ENCODE results near the gene CEP104. TPM values are rescaled to one million over a fixed set of nuclear protein-coding genes. Genes with fewer than 3 reads are reported as not detected.

The CEP104 gene
- 12.9 TPM for total RNA-seq (2013)
- polyA plus RNA-seq: 10 to 100 TPM in 2 of 3 donors, 1 to 10 TPM in 1; 8.3 to 25.1 (median 13.0) TPM
- polyA minus RNA-seq: 11.1 and 14.4 TPM in 2 replicates
- total RNA-seq: 5.7 to 28.3 (median 24.9) reads per million in 11 experiments

GRCh38 chr1:3856923-3857790 lies at the start of gene CEP104, which contains the start of gene DFFB:
CEP104 (minus strand) TSS chr1:3857211; CDS start chr1:3852407, 4,804 bp downstream.
DFFB (plus strand) TSS chr1:3857476; CDS start chr1:3857604, 128 bp downstream.
- under 1% methylated on average over 70 of the region's 73 CpGs for WGBS (ENCODE audit: insufficient coverage)
- Histone ChIP-seq H3K36me3 (replicated peaks in 1 of 2; ENCODE audit: control insufficient read depth in 1 of 2, insufficient read depth in 2 of 2, low read length in 2 of 2) (peaks cover 0 to 6% of the 10 kb centered on the region in 2 donors), H2AFZ (ENCODE audit: insufficient read depth, low read depth, low read length, poor library complexity, severe bottlenecking) (peak within 1 kb of the TSS; percentile 96), H3K79me2 (ENCODE audit: insufficient read depth, low read length) (peaks cover 29% of the 10 kb centered on the region), H3K9ac (ENCODE audit: insufficient read depth, low read length, poor library complexity, severe bottlenecking) (peak within 1 kb of the TSS; percentile 79), H3K27ac (ENCODE audit: low read depth in 1 of 2, low read length in 2 of 2) (peak within 1 kb of the TSS; percentile 55 to 84), H3K4me2 (replicated peaks; ENCODE audit: extremely low read depth, low read length, poor library complexity, severe bottlenecking) (peak within 1 kb of the TSS; percentile 96), H3K4me3 (replicated peaks in 1 of 3; ENCODE audit: low read depth in 2 of 3, low read length in 3 of 3) (peak within 1 kb of the TSS; percentile 58 to 100 (median 92)), H4K20me1 (ENCODE audit: insufficient read depth, low read length) (peaks cover 37% of the 10 kb centered on the region), H3K9me3 (replicated peaks in 1 of 2; ENCODE audit: control insufficient read depth in 1 of 2, insufficient read depth in 1 of 2, low read length in 2 of 2) (no peaks in the 10 kb centered on the region), H3K27me3 (ENCODE audit: control insufficient read depth in 2 of 2, insufficient read depth in 2 of 2, low read length in 2 of 2) (no peaks in the 10 kb centered on the region), H3K4me1 (ENCODE audit: control insufficient read depth in 1 of 2, insufficient read depth in 2 of 2, low read length in 2 of 2) (peaks cover 18 to 26% of the 10 kb centered on the region in 2 donors)
- H3K4me1 Mint-ChIP-seq: peaks cover 38% of the 10 kb centered on the region
- H3K4me3 Mint-ChIP-seq: peak within 1 kb of the TSS; percentile 98
- H3K27ac Mint-ChIP-seq: peak within 1 kb of the TSS; percentile 74 to 96 (median 87)
- DNase-seq: peak; percentile 76 to 80 (median 78)
- TF ChIP-seq CTCF (IDR thresholded peaks at IDR 0.05): no peak
- peaks cover 6% of the 10 kb centered on the region in 2 donors for H3K36me3 Mint-ChIP-seq
- peaks cover 1 to 8% (median 6%) of the 10 kb centered on the region in 3 donors for H3K27me3 Mint-ChIP-seq (ENCODE audit: low read depth in 3 of 3)
- H3K9me3 Mint-ChIP-seq: no peaks in the 10 kb centered on the region
- intact Hi-C loops (cut with micrococcal nuclease): loop anchor here (2.0 to 5.0 kb wide), 2 partner anchors 40 to 44 kb away; partner anchors contain the start of gene C1orf174 (in 1 of the 2)

GRCh38 chr1:3906672-3907020 lies 49.6 kb upstream of the CEP104 start:
- H3K27me3 ChIP-seq (ENCODE audit: control insufficient read depth in 2 of 2, insufficient read depth in 2 of 2, low read length in 2 of 2): peaks cover 0 to 11% of the 10 kb centered on the region in 2 donors
- H3K4me1 ChIP-seq (ENCODE audit: control insufficient read depth in 1 of 2, insufficient read depth in 2 of 2, low read length in 2 of 2): peaks cover 12 to 14% of the 10 kb centered on the region in 2 donors
- H3K9ac ChIP-seq (ENCODE audit: insufficient read depth, low read length, poor library complexity, severe bottlenecking): peak overlapping the region; percentile 8
- peaks cover 5% of the 10 kb centered on the region in 2 donors for H3K36me3 Mint-ChIP-seq
- WGBS (ENCODE audit: insufficient coverage): 93% methylated on average over 10 of the region's 11 CpGs
- H4K20me1 ChIP-seq (ENCODE audit: insufficient read depth, low read length): no peaks in the 10 kb centered on the region
- peaks cover 24 to 32% (median 25%) of the 10 kb centered on the region in 3 donors for H3K27me3 Mint-ChIP-seq (ENCODE audit: low read depth in 3 of 3)
- H3K27ac Mint-ChIP-seq: no peak overlapping the region
- TF ChIP-seq CTCF (IDR thresholded peaks at IDR 0.05): no peak
- H3K4me3 Mint-ChIP-seq: no peak overlapping the region
- H3K27ac ChIP-seq (ENCODE audit: low read depth in 1 of 2, low read length in 2 of 2): no peak overlapping the region
- no peak overlapping the region for H2AFZ ChIP-seq (ENCODE audit: insufficient read depth, low read depth, low read length, poor library complexity, severe bottlenecking)
- H3K36me3 ChIP-seq (replicated peaks in 1 of 2; ENCODE audit: control insufficient read depth in 1 of 2, insufficient read depth in 2 of 2, low read length in 2 of 2): no peaks in the 10 kb centered on the region
- no peak overlapping the region for H3K4me2 ChIP-seq (replicated peaks; ENCODE audit: extremely low read depth, low read length, poor library complexity, severe bottlenecking)
- peaks cover 27% of the 10 kb centered on the region for H3K4me1 Mint-ChIP-seq
- no peaks in the 10 kb centered on the region for H3K9me3 ChIP-seq (replicated peaks in 1 of 2; ENCODE audit: control insufficient read depth in 1 of 2, insufficient read depth in 1 of 2, low read length in 2 of 2)
- no peak for DNase-seq
- H3K79me2 ChIP-seq (ENCODE audit: insufficient read depth, low read length): no peaks in the 10 kb centered on the region
- H3K9me3 Mint-ChIP-seq: peaks cover 0 to 2% (median 0%) of the 10 kb centered on the region in 7 donors
- H3K4me3 ChIP-seq (replicated peaks in 1 of 3; ENCODE audit: low read depth in 2 of 3, low read length in 3 of 3): no peak overlapping the region
- intact Hi-C loops (cut with micrococcal nuclease): loop anchor here in 1 of 2 donors (10.0 kb wide), 2 partner anchors 132 to 282 kb away; partner anchors contain the start of genes SMIM1 and TPRG1L
